Stimulated activated CD8-positive, alpha-beta memory T cell treated with anti-CD3 and anti-CD28 coated beads, Interleukin-7, amount 100 ng/mL, for 1 hour (primary cell): ENCODE results near the gene FAAP100.
"Not testable (repeated sequence)": the region's sequence is repeated elsewhere in the genome, so short reads cannot be mapped to it uniquely, and the experiment has no call there.

Experiments
- DNase-seq, 2 donors: peaks; one replicate each; pipeline ENCODE4 v3.0.0-alpha.2; 2020; ENCODE audit warnings: low read depth in 2 of 2

The FAAP100 gene

DNA sequence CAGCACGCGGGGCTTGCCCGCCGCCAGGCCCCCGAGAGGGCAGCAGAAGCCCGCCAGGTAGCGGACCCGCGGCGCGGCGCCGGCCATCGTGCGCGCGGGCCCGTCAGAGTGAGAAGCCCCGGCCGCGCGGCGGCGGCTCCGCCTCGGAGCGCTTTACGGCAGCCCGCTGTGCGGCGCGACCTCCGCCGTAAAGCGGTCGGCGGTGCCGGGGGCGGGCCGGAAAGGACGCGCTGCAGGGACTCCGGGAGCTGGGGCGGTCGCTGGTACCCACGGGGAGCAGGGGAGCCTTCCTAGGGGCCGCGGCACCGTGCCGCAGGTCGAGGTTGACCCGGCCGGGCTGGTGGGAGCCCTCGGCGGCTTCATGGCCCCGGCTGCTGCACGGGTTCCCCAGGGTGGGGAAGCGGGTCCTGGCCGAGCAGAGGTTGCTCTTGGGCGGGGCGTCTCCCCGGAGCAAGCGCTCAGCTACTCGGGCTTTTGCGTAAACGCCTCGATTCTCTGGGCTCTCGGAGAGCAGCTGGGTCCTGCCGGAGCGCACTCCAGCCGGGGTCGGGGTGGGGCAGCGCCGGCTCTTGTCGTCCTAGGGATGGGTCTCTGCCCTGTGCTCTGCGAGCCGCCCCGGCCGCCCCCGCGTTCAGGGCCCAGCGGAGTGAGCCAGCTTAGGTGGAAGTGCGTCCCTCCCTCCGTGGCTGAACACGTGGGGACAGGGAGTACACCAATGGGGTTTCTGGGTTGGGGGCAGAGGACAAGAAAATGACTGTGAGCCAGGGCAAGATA, at the start of gene FAAP100:
Gene FAAP100, minus strand, starts transcription at position 110 of the 774 bp plus-strand sequence. Its CDS starts 23 bp downstream, at position 87.
- DNase-seq: peak; percentile 55 to 70

- peak; percentile 9 to 11 for DNase-seq
These were observed 49.5 kb upstream of the FAAP100 start for GRCh38 chr17:81601525-81602120.

- DNase-seq: no peak
These were observed 47.8 kb upstream of the FAAP100 start for GRCh38 chr17:81599719-81600486.

DNA sequence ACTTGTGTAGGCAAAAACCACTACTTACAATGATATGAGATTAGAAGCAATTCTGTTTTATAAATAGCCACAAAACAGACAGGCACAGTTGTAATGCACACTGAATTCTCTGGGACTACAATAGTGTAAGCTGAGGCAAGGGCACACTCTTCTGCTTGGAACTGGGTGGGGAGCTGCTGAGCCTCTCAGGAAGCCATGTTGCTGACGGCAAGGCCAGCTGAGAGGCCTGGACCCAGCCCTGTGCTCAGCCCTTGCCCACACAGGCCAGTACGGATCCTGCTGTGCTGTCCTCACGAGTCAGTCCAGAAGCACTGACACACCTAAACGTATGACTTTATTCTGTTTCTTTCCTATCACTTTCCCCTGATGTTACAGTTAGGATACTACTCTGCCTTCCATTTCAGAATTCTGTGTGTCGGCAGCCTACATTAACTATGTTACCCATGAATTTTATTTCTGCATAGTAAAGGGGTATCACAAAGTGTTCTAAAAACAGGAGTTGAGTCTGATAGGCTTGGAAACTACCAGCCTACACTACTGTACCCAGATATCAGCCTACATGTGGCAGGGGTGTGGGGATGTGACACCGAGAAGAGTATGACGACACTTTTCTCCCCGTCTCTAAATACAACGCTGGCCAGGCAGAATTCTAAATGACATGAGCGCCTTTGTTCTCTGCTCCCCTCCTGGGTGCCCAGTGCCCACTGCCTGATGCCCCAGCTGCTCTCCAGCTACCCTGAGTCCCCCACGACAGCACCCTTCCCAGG, 41.1 kb upstream of the FAAP100 start:
- DNase-seq: no peak

GRCh38 chr17:81591971-81592370, 39.8 kb upstream of the FAAP100 start:
- no peak for DNase-seq

- DNase-seq: no peak
These were observed 38.0 kb upstream of the FAAP100 start for GRCh38 chr17:81590121-81590520.

- no peak for DNase-seq
These were observed 37.5 kb upstream of the FAAP100 start for GRCh38 chr17:81589612-81590011.

- DNase-seq: no peak
These were observed 33.9 kb upstream of the FAAP100 start for GRCh38 chr17:81586096-81586495.

- DNase-seq: not testable (repeated sequence)
These were observed 32.6 kb upstream of the FAAP100 start for GRCh38 chr17:81584771-81585170.

DNA sequence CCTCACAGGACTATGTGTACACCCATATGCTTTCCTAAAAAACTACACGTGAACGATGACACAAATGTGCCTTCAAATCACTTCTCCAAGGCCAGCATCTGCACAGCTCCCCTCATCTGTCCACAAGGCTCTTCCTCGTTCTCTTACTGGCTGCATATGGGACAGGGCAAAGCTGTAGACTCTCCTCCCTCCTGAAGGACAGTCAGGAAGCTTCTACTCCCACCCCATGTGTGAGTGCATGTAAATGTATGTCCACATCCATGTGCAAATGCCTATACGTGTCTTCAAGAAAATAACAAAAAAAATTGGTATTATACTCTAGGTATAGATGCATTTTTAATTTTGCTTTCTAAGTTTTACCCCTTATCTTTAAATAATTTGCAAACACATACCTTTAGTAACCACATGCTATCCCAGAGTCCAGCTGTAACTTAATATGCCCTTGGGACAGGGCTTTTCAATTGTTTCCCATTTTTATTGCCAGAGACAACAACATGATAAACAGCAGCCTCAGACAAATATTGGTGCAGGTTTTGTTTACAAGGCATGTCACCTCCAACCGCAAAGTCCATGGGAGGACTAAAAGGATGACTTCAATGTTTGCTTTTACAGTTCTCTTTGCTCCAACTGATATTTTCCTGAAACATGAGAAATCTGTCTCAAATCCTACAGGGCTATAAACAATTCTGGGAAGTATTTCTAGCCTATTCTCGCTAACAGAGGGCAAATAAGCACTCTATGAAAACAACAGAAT, 31.6 kb upstream of the FAAP100 start:
- DNase-seq: no peak

GRCh38 chr17:81582749-81583148, 30.6 kb upstream of the FAAP100 start:
- DNase-seq: no peak

DNA sequence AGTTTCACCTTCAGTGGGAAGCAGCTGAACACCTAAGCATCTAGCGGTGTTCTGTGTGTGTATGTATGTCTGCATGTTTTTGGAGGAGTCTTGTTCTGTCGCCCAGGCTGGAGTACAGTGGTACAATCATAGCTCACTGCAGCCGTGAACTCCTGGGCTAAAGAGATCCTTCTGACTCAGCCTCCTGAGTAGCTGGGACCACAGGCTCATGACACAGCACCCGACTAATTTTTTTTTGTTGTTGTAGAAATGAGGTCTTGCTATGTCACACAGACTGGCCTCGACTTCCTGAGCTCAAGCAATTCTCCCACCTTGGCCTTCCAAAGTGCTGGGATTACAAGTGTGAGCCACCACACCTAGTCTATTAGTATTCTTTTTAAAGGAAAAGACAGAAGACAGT, 30.2 kb upstream of the FAAP100 start:
- no peak for DNase-seq

DNA sequence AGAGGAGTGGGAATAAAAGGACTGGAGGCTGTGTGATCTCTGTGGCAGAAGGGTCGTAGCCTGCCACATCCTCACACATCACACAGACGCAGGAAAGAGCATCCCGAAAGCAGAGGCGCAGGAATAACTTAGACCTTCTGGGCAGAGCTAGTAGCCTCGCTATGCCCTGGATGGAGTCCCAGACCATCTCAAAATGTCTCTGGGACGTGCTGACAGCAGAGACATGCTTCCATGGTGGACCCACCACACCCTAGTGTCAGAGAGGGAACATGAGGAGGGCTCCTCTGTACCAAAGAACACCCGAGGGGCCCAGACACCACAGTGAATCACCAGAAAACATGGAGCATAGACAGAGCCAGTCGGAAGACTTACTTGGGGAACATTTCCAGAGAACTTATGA, 29.6 kb upstream of the FAAP100 start:
- DNase-seq: no peak

DNA sequence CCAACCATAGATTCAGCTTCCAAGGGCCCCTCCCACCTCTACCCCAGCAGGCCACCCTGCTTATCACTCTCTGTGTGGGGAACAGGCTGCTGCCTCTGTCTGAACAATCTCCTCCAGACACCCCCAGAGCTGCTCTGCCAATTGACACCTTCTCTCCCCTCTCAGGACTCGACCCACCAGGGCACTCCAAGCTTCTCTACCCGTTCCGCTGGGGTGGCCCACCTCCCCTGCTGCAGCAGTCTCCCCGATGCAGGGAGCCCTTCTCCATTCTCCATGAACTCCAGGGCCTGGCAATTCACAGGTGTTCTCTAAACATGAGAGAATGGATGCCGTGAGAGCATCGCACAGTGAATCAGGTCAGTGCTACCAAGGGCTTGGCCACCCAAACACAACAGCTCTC, 28.3 kb upstream of the FAAP100 start:
- DNase-seq: no peak

DNA sequence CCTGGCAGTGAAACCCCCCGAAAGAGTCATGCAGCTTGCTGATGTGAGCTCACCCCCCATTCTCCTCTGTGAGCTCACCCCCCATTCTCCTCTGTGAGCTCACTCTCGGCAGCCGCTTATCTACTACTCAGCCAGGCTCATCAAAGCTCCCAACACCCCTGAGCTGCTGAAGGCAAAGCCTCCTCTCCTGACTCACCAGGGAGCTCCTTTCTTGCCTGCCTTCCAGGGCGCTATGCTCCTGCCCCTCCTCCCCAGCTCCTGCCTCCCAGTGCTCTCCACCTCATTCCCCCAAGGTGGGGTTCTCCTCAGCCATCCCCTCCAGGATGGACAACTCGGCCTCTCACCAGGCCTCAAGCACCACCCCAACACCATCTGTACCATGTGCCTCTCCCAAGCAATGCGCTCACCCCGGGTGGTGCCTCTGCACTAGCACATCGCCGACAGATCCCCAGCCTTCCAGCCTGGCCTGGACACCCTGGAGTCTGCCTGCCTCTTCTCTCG, 27.7 kb upstream of the FAAP100 start:
- DNase-seq: no peak

DNA sequence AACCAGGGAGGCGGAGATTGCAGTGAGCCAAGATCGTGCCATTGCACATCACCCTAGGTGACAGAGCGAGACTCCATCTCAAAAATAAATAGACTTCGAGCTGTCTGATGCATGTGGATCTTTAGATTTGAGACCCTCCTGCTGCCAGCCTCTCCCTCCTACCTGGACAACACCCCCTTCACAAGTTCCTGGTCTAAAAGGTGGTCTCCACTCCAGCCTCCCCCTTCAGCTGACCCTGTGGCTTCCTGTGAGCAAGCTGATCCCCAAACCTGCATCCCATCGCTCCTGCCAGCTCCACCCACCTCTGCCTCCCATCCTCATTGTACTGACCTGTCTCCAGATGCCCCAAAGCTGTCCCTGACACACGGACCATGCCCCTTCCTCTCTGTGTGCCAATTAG, 27.1 kb upstream of the FAAP100 start:
- DNase-seq: no peak

DNA sequence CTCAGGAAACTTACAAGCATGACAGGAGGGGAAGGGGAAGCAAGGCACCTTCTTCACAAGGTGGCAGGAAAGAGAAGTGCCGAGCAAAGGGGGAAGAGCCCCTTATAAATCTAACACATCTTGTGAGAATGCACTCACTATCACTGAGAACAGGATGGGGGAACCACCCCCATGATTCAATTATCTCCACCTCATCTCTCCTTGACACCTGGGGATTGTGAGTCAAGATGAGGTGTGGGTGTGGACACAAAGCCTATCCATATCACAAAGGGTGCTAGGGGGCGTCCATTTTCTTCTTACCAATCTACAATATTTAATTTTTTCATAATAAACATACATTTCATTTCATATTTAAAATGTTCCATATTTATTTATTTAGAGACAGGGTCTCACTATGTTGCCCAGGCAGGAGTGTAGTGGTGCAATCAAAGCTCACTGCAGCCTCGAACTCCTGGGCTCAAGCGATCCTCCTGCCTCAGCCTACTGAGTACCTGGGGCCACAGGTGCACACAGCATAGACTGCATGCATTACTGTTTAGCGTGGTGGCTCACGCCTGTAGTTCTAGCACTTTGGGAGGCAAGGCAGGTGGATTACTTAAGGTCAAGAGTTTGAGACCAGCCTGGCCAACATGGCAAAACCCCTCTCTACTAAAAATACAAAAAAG, 26.5 kb upstream of the FAAP100 start:
- no peak for DNase-seq

DNA sequence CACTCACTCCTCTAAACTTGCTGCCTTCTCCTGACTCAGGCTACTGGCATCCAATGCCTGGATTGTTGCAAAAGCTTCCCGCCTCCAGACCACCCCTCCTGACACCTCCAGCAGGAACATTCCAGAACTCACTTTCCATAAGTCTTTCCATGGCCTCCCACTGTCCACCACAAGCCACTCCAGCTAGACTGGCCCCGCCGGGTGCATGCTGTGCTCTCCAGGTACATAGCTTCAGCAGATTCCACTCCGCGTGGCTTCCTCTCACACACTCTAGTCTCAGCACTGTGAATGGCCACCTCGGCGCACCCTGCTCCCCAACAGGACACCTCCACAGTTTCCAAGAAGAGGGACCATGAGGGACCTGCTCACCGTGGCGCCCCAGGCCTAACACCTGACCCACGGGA, 25.9 kb upstream of the FAAP100 start:
- no peak for DNase-seq

- no peak for DNase-seq
These were observed 25.3 kb upstream of the FAAP100 start for GRCh38 chr17:81577278-81578000.
